DND-41 (cell line): ENCODE results near the gene C9orf85.

Experiments
- CTCF ChIP-seq: IDR thresholded peaks from 2 replicates; pipeline ENCODE4 v1.5.1; 2012; ENCODE audit warnings: borderline replicate concordance, low read length, moderate library complexity, mild to moderate bottlenecking; ENCODE audit not compliant: poor library complexity, severe bottlenecking; ENCODE audit errors: extremely low read depth
- EZH2 ChIP-seq: IDR thresholded peaks from 3 replicates; pipeline ENCODE4 v1.6.1; 2012; ENCODE audit warnings: borderline replicate concordance, low read depth, mild to moderate bottlenecking, moderate library complexity, low read length, inconsistent platforms; ENCODE audit not compliant: severe bottlenecking

- no peak for TF ChIP-seq CTCF
- no peak for TF ChIP-seq EZH2
Measured at GRCh38 chr9:71876106-71876505, 35.3 kb upstream of the C9orf85 start.
